Memory B cell (primary cell): ENCODE data around the gene NAA40.

Experiments
- ATAC-seq: fragments of 150-1000 bp; cut with Tn5 transposase; 2 replicates; pipeline ENCODE4 v1.10.0; 2021; ENCODE audit warnings: low read depth, mild to moderate bottlenecking, moderate library complexity
- DNase-seq, 2 donors: peaks; one replicate each; pipeline ENCODE4 v3.0.0; 2022; ENCODE audit warnings: low spot score in 2 of 2
- H3K27ac Mint-ChIP-seq: one replicate; pipeline ENCODE4 v1.8.0; 2022; ENCODE audit warnings: mild to moderate bottlenecking, moderate library complexity, mixed read lengths
- H3K27me3 Mint-ChIP-seq: one replicate; pipeline ENCODE4 v1.8.0; 2022; ENCODE audit warnings: mixed read lengths
- H3K36me3 Mint-ChIP-seq: one replicate; pipeline ENCODE4 v1.8.0; 2022; ENCODE audit warnings: mild to moderate bottlenecking, mixed read lengths
- H3K4me1 Mint-ChIP-seq: one replicate; pipeline ENCODE4 v1.8.0; 2022; ENCODE audit warnings: mixed read lengths
- H3K4me3 Mint-ChIP-seq: one replicate; pipeline ENCODE4 v1.8.0; 2022; ENCODE audit warnings: mild to moderate bottlenecking, moderate library complexity, mixed read lengths
- H3K9me3 Mint-ChIP-seq: one replicate; pipeline ENCODE4 v1.8.0; 2022; ENCODE audit warnings: mixed read lengths

Gene NAA40

GRCh38 chr11:63998558-63999348 is 60.0 kb downstream of the NAA40 start:
- Mint-ChIP-seq H3K9me3 (no peaks in the 10 kb centered on the region), H3K4me3 (peak overlapping the region; percentile 68), H3K27ac (no peak overlapping the region), H3K4me1 (peaks cover 23% of the 10 kb centered on the region), H3K27me3 (no peaks in the 10 kb centered on the region), H3K36me3 (peaks cover 29% of the 10 kb centered on the region)
- DNase-seq (no peak), ATAC-seq (peak; percentile 30)

GRCh38 chr11:63999349-64000025 is 60.7 kb downstream of the NAA40 start:
- no peaks in the 10 kb centered on the region for H3K27me3 Mint-ChIP-seq
- ATAC-seq (peak; percentile 65), DNase-seq (peak; percentile 55 to 68)
- H3K4me3 Mint-ChIP-seq = peak overlapping the region; percentile 76
- H3K36me3 Mint-ChIP-seq = peaks cover 27% of the 10 kb centered on the region
- H3K4me1 Mint-ChIP-seq = peaks cover 21% of the 10 kb centered on the region
- H3K9me3 Mint-ChIP-seq = no peaks in the 10 kb centered on the region
- no peak overlapping the region for H3K27ac Mint-ChIP-seq

- H3K4me3 Mint-ChIP-seq = peak overlapping the region; percentile 76
- peak; percentile 77 for ATAC-seq
- no peaks in the 10 kb centered on the region for H3K9me3 Mint-ChIP-seq
- peaks cover 20% of the 10 kb centered on the region for H3K36me3 Mint-ChIP-seq
- no peaks in the 10 kb centered on the region for H3K27me3 Mint-ChIP-seq
- H3K4me1 Mint-ChIP-seq = peaks cover 18% of the 10 kb centered on the region
- H3K27ac Mint-ChIP-seq = no peak overlapping the region
- DNase-seq = peak; percentile 74 to 75
Measured at GRCh38 chr11:64000026-64000739, 61.4 kb downstream of the NAA40 start.

- Mint-ChIP-seq H3K27me3 (peaks cover 1% of the 10 kb centered on the region), H3K36me3 (peaks cover 15% of the 10 kb centered on the region), H3K4me1 (peaks cover 18% of the 10 kb centered on the region), H3K27ac (no peak overlapping the region), H3K9me3 (no peaks in the 10 kb centered on the region), H3K4me3 (peak overlapping the region; percentile 68)
- ATAC-seq = no peak
- DNase-seq = no peak
Measured at GRCh38 chr11:64000740-64001483, 62.1 kb downstream of the NAA40 start.

- no peak for DNase-seq
- no peak for ATAC-seq
- Mint-ChIP-seq H3K27me3 (peaks cover 1% of the 10 kb centered on the region), H3K4me3 (peak overlapping the region; percentile 68), H3K9me3 (no peaks in the 10 kb centered on the region), H3K36me3 (peaks cover 15% of the 10 kb centered on the region), H3K27ac (no peak overlapping the region), H3K4me1 (peaks cover 18% of the 10 kb centered on the region)
Measured at GRCh38 chr11:64001484-64002420, 63.0 kb downstream of the NAA40 start.

- DNase-seq (no peak), ATAC-seq (no peak)
- peaks cover 11% of the 10 kb centered on the region for H3K27me3 Mint-ChIP-seq
- H3K36me3 Mint-ChIP-seq = peaks cover 3% of the 10 kb centered on the region
- H3K9me3 Mint-ChIP-seq = no peaks in the 10 kb centered on the region
- peaks cover 21% of the 10 kb centered on the region for H3K4me1 Mint-ChIP-seq
- no peak overlapping the region for H3K27ac Mint-ChIP-seq
- no peak overlapping the region for H3K4me3 Mint-ChIP-seq
Measured at GRCh38 chr11:64003807-64004589, 65.2 kb downstream of the NAA40 start.

GRCh38 chr11:64004590-64004984 is 65.8 kb downstream of the NAA40 start:
- Mint-ChIP-seq H3K27me3 (peaks cover 11% of the 10 kb centered on the region), H3K36me3 (peaks cover 3% of the 10 kb centered on the region), H3K4me1 (peaks cover 16% of the 10 kb centered on the region), H3K4me3 (no peak overlapping the region), H3K9me3 (no peaks in the 10 kb centered on the region), H3K27ac (no peak overlapping the region)
- DNase-seq (no peak), ATAC-seq (no peak)

GRCh38 chr11:64005691-64006090 is 66.9 kb downstream of the NAA40 start:
- H3K9me3 Mint-ChIP-seq = peaks cover 7% of the 10 kb centered on the region
- H3K36me3 Mint-ChIP-seq = peaks cover 9% of the 10 kb centered on the region
- DNase-seq = no peak
- no peak overlapping the region for H3K27ac Mint-ChIP-seq
- peaks cover 17% of the 10 kb centered on the region for H3K27me3 Mint-ChIP-seq
- ATAC-seq = no peak
- peaks cover 16% of the 10 kb centered on the region for H3K4me1 Mint-ChIP-seq
- no peak overlapping the region for H3K4me3 Mint-ChIP-seq

- DNase-seq (no peak), ATAC-seq (no peak)
- no peak overlapping the region for H3K27ac Mint-ChIP-seq
- H3K4me3 Mint-ChIP-seq = peak overlapping the region; percentile 88
- H3K27me3 Mint-ChIP-seq = peaks cover 17% of the 10 kb centered on the region
- H3K9me3 Mint-ChIP-seq = peaks cover 12% of the 10 kb centered on the region
- peaks cover 11% of the 10 kb centered on the region for H3K36me3 Mint-ChIP-seq
- peaks cover 15% of the 10 kb centered on the region for H3K4me1 Mint-ChIP-seq
Measured at GRCh38 chr11:64006398-64006797, 67.6 kb downstream of the NAA40 start.
